Gastrocnemius medialis (tissue), 4 donors: ENCODE measurements around the gene NEMF. TPM values are rescaled to one million over a fixed set of nuclear protein-coding genes. Genes with fewer than 3 reads are reported as not detected.
"Not testable (repeated sequence)": the region's sequence is repeated elsewhere in the genome, so short reads cannot be mapped to it uniquely, and the experiment has no call there.

Experiments
- ATAC-seq, 2 donors: fragments of 150-250 bp; one replicate each; pipeline ENCODE4 v1.9.1; 2016
- DNase-seq, 2 donors: peaks; one replicate each; pipeline ENCODE4 v3.0.0-alpha.2; 2019
- H3K27ac ChIP-seq, 4 donors: fragments of 200-600 bp; sonication (generic); 1 replicate in 1 of 4; 2 replicates in 3 of 4; pipeline ENCODE4 v1.5.1; 2016 to 2018; ENCODE audit warnings: mild to moderate bottlenecking in 2 of 4, moderate library complexity in 1 of 4
- H3K27me3 ChIP-seq, 3 donors: fragments of 200-600 bp; sonication (generic) in 2 of 3; 1 replicate in 1 of 3; 2 replicates in 2 of 3; pipeline versions ENCODE4 v1.5.1 to v1.6.0; 2016 to 2019; ENCODE audit warnings: mild to moderate bottlenecking in 1 of 3, moderate library complexity in 1 of 3
- H3K36me3 ChIP-seq, 2 donors: fragments of 200-600 bp; sonication (generic) in 1 of 2; one replicate each; pipeline ENCODE4 v1.5.1; 2017 to 2018
- H3K4me1 ChIP-seq, 2 donors: fragments of 200-600 bp; sonication (generic) in 1 of 2; one replicate each; pipeline ENCODE4 v1.5.1; 2016 to 2017; ENCODE audit warnings: mild to moderate bottlenecking in 2 of 2
- H3K4me3 ChIP-seq, 4 donors: fragments of 200-600 bp; sonication (generic) in 3 of 4; 1 replicate in 1 of 4; 2 replicates in 3 of 4; pipeline ENCODE4 v1.5.1; 2016 to 2019; ENCODE audit warnings: mild to moderate bottlenecking in 2 of 4
- H3K9me3 ChIP-seq, 3 donors: fragments of 200-600 bp; sonication (generic) in 2 of 3; 1 replicate in 1 of 3; 2 replicates in 2 of 3; pipeline ENCODE4 v1.5.1; 2016 to 2019
- POLR2A ChIP-seq, 2 donors: fragments of 450-650 bp; IDR thresholded peaks; one replicate each; pipeline ENCODE4 v1.6.1; 2017; ENCODE audit warnings: antibody characterized with exemption in 2 of 2, mild to moderate bottlenecking in 2 of 2, moderate library complexity in 2 of 2
- in situ Hi-C, 4 donors: fragments of 200-750 bp; cut with MboI; loops; one replicate each; pipeline versions ENCODE4 v1.15.0 to v1.8.0; 2017; ENCODE audit warnings: low sequenced_read_pairs in 4 of 4
- intact Hi-C: fragments of 100-400 bp; cut with DNase I; formaldehyde crosslinking; loops from one replicate; pipeline ENCODE4 v1.15.1; 2023; ENCODE audit warnings: low total_unique reads
- total RNA-seq, 4 donors: library from RNA; depleted of rRNA; stranded (reverse); fragments of >200 nt; gene quantifications; one replicate each; pipeline versions ENCODE4 v1.1.0 to v1.2.3, GENCODE V29; 2016
- TF ChIP-seq, protein P1 (sequence below), 5 experiments: fragments of 450-650 bp in 3 of 5; fragments of 200-600 bp in 2 of 5; sonication (generic) in 2 of 5; IDR thresholded peaks in 4 of 5; conservative IDR thresholded peaks in 1 of 5; 1 replicate in 4 of 5; 2 replicates in 1 of 5; pipeline ENCODE4 v1.5.1; 2016 to 2019; ENCODE audit warnings: antibody characterized with exemption in 5 of 5, mild to moderate bottlenecking in 3 of 5, moderate library complexity in 3 of 5

The NEMF gene
- total RNA-seq, 4 donors from 2014 or later, result 56.5 to 71.1 (median 65.2) TPM

GRCh38 chr14:49745191-49745590 is 107.4 kb downstream of the NEMF start:
- no peak for ATAC-seq
- intact Hi-C loops, result no loop called here

GRCh38 chr14:49735669-49736068 is 116.9 kb downstream of the NEMF start:
- H3K9me3 ChIP-seq, H3K4me1 ChIP-seq, intact Hi-C loops, DNase-seq, ATAC-seq, H3K4me3 ChIP-seq, H3K27ac ChIP-seq, in situ Hi-C loops, H3K27me3 ChIP-seq: not testable (repeated sequence)
- H3K36me3 ChIP-seq, result peaks cover 0 to 35% of the 10 kb centered on the region in 2 donors

More at GRCh38 chr14:49745191-49745590, 107.4 kb downstream of the NEMF start:
- Histone ChIP-seq H3K27ac (no peak overlapping the region), H3K27me3 (no peaks in the 10 kb centered on the region), H3K4me1 (no peaks in the 10 kb centered on the region), H3K4me3 (no peak overlapping the region), H3K9me3 (no peaks in the 10 kb centered on the region), H3K36me3 (peaks cover 0 to 46% of the 10 kb centered on the region in 2 donors)
- TF ChIP-seq POLR2A (IDR thresholded peaks at IDR 0.05), result no peak
- TF ChIP-seq, protein P1, sequence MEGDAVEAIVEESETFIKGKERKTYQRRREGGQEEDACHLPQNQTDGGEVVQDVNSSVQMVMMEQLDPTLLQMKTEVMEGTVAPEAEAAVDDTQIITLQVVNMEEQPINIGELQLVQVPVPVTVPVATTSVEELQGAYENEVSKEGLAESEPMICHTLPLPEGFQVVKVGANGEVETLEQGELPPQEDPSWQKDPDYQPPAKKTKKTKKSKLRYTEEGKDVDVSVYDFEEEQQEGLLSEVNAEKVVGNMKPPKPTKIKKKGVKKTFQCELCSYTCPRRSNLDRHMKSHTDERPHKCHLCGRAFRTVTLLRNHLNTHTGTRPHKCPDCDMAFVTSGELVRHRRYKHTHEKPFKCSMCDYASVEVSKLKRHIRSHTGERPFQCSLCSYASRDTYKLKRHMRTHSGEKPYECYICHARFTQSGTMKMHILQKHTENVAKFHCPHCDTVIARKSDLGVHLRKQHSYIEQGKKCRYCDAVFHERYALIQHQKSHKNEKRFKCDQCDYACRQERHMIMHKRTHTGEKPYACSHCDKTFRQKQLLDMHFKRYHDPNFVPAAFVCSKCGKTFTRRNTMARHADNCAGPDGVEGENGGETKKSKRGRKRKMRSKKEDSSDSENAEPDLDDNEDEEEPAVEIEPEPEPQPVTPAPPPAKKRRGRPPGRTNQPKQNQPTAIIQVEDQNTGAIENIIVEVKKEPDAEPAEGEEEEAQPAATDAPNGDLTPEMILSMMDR (IDR thresholded peaks at IDR 0.05 in 4 of 5, conservative IDR thresholded peaks at IDR 0.05 in 1 of 5), result no peak
- DNase-seq, result no peak
- in situ Hi-C loops, result no loop called here

GRCh38 chr14:49733836-49734235 is 118.8 kb downstream of the NEMF start:
- in situ Hi-C loops (no loop called here), intact Hi-C loops (no loop called here)
- no peaks in the 10 kb centered on the region for H3K9me3 ChIP-seq
- H3K27ac ChIP-seq, result no peak overlapping the region
- ATAC-seq, result no peak
- peaks cover 0 to 41% of the 10 kb centered on the region in 2 donors for H3K36me3 ChIP-seq
- H3K27me3 ChIP-seq, result no peaks in the 10 kb centered on the region
- no peak for DNase-seq
- no peak overlapping the region for H3K4me3 ChIP-seq
- no peaks in the 10 kb centered on the region for H3K4me1 ChIP-seq
- TF ChIP-seq, protein P1 (IDR thresholded peaks at IDR 0.05 in 4 of 5, conservative IDR thresholded peaks at IDR 0.05 in 1 of 5), result no peak
- no peak for TF ChIP-seq POLR2A (IDR thresholded peaks at IDR 0.05)

- no peak overlapping the region for H3K27ac ChIP-seq
- in situ Hi-C loops (no loop called here), intact Hi-C loops (no loop called here)
- peaks cover 0 to 44% of the 10 kb centered on the region in 2 donors for H3K36me3 ChIP-seq
- ATAC-seq (no peak), DNase-seq (no peak)
- H3K4me3 ChIP-seq, result no peak overlapping the region
- no peaks in the 10 kb centered on the region for H3K9me3 ChIP-seq
- H3K4me1 ChIP-seq, result no peaks in the 10 kb centered on the region
- TF ChIP-seq POLR2A (IDR thresholded peaks at IDR 0.05), result no peak
- TF ChIP-seq, protein P1 (IDR thresholded peaks at IDR 0.05 in 4 of 5, conservative IDR thresholded peaks at IDR 0.05 in 1 of 5), result no peak
- no peaks in the 10 kb centered on the region for H3K27me3 ChIP-seq
These were observed 119.7 kb downstream of the NEMF start for GRCh38 chr14:49732896-49733295.

Other genes starting within 250 kb of the NEMF start
- gene RPL36AL, start 232.2 kb downstream of the NEMF start, total RNA-seq, result 100 to 1,000 TPM; 156 to 226 (median 203) TPM
- gene MGAT2, start 232.0 kb downstream of the NEMF start, total RNA-seq, result 10 to 100 TPM in 2 of 4 donors, 1 to 10 TPM in 2; 7.2 to 11.5 (median 9.6) TPM
- 1 to 10 TPM; 5.6 to 8.4 (median 6.9) TPM for gene DNAAF2, start 217.5 kb downstream of the NEMF start, total RNA-seq
- gene POLE2, start 164.6 kb downstream of the NEMF start, total RNA-seq, result 1 to 10 TPM in 2 of 4 donors, not detected in 2; 1.5 to 3.6 TPM
- gene KLHDC1, start 159.7 kb downstream of the NEMF start, total RNA-seq, result 1 to 10 TPM; 4.1 to 7.2 (median 4.7) TPM
- gene KLHDC2, start 84.6 kb downstream of the NEMF start, total RNA-seq, result 10 to 100 TPM; 73.9 to 96.5 (median 82.3) TPM
- gene ARF6, start 40.3 kb upstream of the NEMF start, total RNA-seq, result 10 to 100 TPM; 20.7 to 40.0 (median 30.8) TPM